GM06990 (cell line): Measurements from ENCODE around the gene NPHP4.
"Not testable (repeated sequence)": the region's sequence is repeated elsewhere in the genome, so short reads cannot be mapped to it uniquely, and the experiment has no call there.

Source experiments
- DNase-seq: peaks from one replicate; pipeline ENCODE4 v3.0.0-alpha.2; 2011; ENCODE audit not compliant: insufficient read length; ENCODE audit errors: extremely low read depth
- H3K27me3 ChIP-seq: replicated peaks from 2 replicates; pipeline ENCODE4 v1.6.0; 2011; ENCODE audit warnings: low read length; ENCODE audit not compliant: control insufficient read depth, insufficient read depth
- H3K36me3 ChIP-seq: 2 replicates; pipeline ENCODE4 v1.5.1; 2011; ENCODE audit warnings: low read length; ENCODE audit not compliant: control insufficient read depth, insufficient read depth
- H3K4me3 ChIP-seq: replicated peaks from 2 replicates; pipeline ENCODE4 v1.5.1; 2011; ENCODE audit warnings: low read depth, mild to moderate bottlenecking, control low read depth, low read length
- TF ChIP-seq, protein P1 (sequence below): IDR thresholded peaks from 2 replicates; pipeline ENCODE4 v1.5.1; 2011; ENCODE audit warnings: low read length, control low read depth, mild to moderate bottlenecking, inconsistent platforms; ENCODE audit not compliant: insufficient read depth, poor library complexity, severe bottlenecking

NPHP4 gene

DNA sequence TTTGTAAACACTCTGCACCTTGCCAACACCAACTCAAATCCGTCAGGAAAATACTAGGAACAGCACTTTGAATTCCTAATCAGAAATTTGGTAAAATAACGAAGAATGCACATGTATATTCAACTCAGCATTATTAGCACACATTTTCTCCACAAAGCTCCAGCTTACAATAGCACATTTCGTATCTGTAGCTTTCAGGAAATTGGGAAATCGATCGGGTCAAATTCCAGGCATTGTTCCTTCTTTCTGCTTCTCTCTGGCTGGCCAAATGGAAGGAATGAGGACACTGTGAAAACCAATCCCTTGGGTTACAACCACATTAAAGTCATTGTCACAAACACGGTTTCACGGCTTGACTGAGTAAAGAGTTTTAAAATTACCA is 58.6 kb downstream of the NPHP4 start:
- Histone ChIP-seq H3K27me3 (no peaks in the 10 kb centered on the region), H3K36me3 (peaks cover 3% of the 10 kb centered on the region; the same call in 1 of the 2 replicates), H3K4me3 (no peak overlapping the region)
- no peak for DNase-seq
- TF ChIP-seq, protein P1, sequence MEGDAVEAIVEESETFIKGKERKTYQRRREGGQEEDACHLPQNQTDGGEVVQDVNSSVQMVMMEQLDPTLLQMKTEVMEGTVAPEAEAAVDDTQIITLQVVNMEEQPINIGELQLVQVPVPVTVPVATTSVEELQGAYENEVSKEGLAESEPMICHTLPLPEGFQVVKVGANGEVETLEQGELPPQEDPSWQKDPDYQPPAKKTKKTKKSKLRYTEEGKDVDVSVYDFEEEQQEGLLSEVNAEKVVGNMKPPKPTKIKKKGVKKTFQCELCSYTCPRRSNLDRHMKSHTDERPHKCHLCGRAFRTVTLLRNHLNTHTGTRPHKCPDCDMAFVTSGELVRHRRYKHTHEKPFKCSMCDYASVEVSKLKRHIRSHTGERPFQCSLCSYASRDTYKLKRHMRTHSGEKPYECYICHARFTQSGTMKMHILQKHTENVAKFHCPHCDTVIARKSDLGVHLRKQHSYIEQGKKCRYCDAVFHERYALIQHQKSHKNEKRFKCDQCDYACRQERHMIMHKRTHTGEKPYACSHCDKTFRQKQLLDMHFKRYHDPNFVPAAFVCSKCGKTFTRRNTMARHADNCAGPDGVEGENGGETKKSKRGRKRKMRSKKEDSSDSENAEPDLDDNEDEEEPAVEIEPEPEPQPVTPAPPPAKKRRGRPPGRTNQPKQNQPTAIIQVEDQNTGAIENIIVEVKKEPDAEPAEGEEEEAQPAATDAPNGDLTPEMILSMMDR, result no peak

DNA sequence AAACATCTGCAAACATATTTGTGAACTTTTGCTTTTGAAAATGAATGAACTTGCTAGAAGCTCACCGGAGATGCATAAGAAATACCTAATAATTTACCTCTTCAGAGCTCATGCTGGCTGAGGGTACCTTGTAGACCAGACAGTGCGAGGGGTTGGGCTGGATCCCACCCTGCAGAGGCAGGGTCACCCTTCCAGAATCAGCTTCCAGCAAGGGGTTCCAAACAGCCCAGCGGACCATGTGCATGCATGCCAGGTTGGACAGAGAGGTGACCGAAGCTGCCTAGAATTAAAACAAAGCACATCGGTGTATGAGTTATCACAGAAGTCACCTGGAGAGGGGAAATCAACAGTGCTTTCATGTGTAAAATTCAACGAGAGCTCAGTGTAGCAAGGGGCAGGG is 59.2 kb downstream of the NPHP4 start:
- Histone ChIP-seq H3K27me3 (no peaks in the 10 kb centered on the region), H3K36me3 (peaks cover 3% of the 10 kb centered on the region; the same call in 1 of the 2 replicates), H3K4me3 (no peak overlapping the region)
- TF ChIP-seq, protein P1, result no peak
- no peak for DNase-seq

DNA sequence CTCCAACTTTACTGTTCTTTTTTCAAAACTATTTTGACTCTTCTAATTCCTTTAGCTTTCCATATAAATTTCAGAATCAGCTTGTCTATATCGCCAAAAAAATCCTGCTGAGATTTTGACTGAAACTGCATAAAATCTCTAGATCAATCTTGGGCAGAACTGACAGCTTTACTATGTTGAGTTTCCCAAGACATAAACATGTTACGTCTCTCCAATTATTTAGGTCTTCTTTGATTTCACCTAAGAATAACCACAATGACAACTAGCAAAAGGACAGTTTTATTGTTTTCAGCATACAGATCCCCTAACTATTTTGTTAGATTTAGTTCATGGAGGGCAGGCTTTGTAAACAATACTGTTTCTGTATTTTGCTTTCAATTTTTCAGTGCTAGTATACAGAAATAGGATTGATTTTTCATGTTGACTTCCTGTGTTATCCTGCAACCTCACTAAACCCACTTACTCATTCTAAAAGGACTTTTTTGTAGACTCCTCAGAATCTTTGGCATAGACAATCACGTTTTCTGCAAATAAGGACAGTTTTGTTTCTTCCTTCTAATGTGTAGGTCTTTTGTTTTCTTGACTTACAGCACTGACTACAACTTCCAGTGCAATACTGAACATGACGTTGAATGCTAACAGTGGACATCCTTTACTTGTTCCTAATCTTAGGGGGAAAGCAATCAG is 63.4 kb downstream of the NPHP4 start:
- no peaks in the 10 kb centered on the region for H3K27me3 ChIP-seq
- TF ChIP-seq, protein P1, result no peak
- no peak for DNase-seq
- H3K4me3 ChIP-seq, result no peak overlapping the region
- H3K36me3 ChIP-seq, result no peaks in the 10 kb centered on the region; the same call in 1 of the 2 replicates

DNA sequence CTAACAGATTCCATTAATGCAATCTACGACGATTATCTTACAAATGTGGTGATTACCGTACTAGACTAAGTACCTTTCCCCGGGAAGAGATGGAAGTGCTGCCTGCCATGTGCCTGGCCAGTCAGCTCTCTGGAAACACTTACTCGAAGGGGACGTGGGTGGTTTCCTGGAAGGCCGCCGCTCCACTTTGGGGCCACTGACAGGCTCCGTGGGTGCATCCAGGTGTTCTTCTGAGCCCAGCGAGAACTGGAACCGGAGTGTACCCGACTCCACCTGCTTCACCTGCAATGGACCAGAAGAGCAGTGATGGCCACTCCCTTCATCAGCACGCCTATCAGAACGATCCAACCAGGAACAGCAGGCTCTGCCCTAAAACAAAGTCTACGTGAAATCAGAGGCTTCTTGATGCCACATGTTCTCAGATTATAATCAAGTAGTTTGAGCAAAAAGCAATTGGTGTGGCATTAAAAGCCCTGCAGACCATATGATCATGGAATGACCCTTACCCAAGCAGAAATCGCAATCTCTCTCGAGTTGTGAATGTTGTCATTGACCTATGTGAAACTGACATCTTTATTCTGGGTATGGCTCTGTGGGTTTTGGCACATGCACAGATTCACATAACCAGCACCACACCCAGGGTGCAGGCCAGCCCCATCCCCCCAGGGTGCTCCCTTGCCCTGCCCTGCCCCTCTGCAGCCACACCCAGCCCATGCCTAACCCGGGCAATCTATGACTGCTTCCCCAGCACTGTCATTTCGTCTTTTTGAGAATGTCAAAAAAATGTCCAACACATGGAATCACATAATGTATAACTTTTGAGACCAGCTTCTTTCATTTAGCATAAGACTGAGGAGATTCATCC is 64.5 kb downstream of the NPHP4 start:
- TF ChIP-seq, protein P1, result no peak
- no peak for DNase-seq
- no peaks in the 10 kb centered on the region; the same call in 1 of the 2 replicates for H3K36me3 ChIP-seq
- no peak overlapping the region for H3K4me3 ChIP-seq
- H3K27me3 ChIP-seq, result no peaks in the 10 kb centered on the region

DNA sequence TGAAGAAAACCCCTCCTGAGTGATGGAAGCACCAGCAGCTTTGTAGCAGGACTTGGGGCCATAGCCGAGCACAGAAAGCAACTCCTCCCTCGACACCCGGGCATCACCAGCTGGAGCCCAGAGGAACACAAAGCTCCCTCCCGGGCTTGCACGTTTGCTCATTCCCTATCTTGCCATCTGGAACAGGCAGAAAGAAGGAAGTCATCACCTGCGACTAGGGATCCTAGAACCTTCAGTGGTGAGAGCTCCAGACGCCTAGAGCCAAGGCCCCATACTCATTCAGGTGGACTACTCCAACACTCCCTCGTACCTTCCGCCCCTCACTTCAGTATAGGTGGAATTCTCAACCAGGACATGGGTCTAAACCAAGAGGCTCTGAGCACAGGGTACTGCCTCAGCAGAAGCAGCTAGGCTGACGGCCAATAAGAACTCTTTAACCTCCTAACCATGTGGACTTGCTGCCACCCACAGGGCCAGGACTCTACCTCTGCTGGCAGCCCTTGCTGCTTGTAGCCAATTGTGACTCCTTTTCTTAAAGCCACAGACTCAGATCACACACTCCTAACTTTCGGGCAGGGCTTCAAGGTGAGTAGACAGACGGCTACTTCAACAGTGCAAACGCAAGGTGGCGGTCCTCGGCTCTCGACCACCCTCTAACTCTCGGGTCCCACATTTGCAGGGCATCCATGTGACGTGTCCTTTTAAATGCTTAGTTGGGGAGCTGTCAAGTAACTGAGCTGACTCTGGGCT is 65.4 kb downstream of the NPHP4 start:
- Histone ChIP-seq H3K4me3 (no peak overlapping the region), H3K27me3 (no peaks in the 10 kb centered on the region), H3K36me3 (no peaks in the 10 kb centered on the region; the same call in none of the 2 replicates)
- no peak for DNase-seq
- TF ChIP-seq, protein P1, result no peak

DNA sequence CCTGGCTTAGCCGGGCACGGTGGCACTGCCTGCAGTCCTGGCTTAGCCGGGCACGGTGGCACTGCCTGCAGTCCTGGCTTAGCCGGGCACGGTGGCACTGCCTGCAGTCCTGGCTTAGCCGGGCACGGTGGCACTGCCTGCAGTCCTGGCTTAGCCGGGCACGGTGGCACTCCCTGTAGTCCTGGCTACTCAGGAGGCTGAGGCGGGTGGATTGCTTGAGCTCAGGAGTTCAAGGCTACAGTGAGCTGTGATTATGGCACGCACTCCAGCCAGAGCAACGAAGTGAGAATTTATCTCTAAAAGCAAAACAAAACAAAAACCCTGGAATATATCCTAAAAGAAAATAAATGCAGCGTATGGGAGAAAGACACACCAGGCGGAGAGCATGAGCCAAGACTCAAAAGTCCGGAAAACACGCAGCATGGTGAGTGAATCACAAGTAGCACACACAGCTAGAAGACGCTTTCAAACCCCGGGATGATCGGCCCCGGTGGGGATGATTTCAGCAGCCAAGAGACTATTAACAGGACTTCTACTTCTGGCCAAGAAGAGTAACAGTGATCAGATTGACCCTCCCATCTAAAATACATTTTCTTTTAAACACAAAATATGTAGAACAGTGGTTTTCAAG is 69.4 kb downstream of the NPHP4 start:
- DNase-seq, H3K4me3 ChIP-seq, H3K36me3 ChIP-seq, H3K27me3 ChIP-seq: not testable (repeated sequence)
